Fibroblast of pulmonary artery (primary cell): ENCODE results near the gene CES3.
A peak's percentile ranks its signal among the peaks of the same experiment; 100 is the strongest.

Experiments used
- DNase-seq: peaks from one replicate; pipeline ENCODE4 v3.0.0-alpha.2; 2010; ENCODE audit warnings: low read depth
- H3K4me3 ChIP-seq: replicated peaks from 2 replicates; pipeline ENCODE4 v1.5.1; 2011; ENCODE audit warnings: low read depth, mild to moderate bottlenecking, control low read depth, low read length, moderate library complexity
- TF ChIP-seq, protein P1 (sequence below): IDR thresholded peaks from 2 replicates; pipeline ENCODE4 v1.5.1; 2011; ENCODE audit warnings: mild to moderate bottlenecking, control low read depth, low read length, inconsistent platforms; ENCODE audit errors: missing control alignments

The CES3 gene

GRCh38 chr16:66926171-66926947 is 34.7 kb upstream of the CES3 start:
- no peak for DNase-seq
- no peak overlapping the region for H3K4me3 ChIP-seq
- TF ChIP-seq, protein P1, sequence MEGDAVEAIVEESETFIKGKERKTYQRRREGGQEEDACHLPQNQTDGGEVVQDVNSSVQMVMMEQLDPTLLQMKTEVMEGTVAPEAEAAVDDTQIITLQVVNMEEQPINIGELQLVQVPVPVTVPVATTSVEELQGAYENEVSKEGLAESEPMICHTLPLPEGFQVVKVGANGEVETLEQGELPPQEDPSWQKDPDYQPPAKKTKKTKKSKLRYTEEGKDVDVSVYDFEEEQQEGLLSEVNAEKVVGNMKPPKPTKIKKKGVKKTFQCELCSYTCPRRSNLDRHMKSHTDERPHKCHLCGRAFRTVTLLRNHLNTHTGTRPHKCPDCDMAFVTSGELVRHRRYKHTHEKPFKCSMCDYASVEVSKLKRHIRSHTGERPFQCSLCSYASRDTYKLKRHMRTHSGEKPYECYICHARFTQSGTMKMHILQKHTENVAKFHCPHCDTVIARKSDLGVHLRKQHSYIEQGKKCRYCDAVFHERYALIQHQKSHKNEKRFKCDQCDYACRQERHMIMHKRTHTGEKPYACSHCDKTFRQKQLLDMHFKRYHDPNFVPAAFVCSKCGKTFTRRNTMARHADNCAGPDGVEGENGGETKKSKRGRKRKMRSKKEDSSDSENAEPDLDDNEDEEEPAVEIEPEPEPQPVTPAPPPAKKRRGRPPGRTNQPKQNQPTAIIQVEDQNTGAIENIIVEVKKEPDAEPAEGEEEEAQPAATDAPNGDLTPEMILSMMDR, result no peak

DNA sequence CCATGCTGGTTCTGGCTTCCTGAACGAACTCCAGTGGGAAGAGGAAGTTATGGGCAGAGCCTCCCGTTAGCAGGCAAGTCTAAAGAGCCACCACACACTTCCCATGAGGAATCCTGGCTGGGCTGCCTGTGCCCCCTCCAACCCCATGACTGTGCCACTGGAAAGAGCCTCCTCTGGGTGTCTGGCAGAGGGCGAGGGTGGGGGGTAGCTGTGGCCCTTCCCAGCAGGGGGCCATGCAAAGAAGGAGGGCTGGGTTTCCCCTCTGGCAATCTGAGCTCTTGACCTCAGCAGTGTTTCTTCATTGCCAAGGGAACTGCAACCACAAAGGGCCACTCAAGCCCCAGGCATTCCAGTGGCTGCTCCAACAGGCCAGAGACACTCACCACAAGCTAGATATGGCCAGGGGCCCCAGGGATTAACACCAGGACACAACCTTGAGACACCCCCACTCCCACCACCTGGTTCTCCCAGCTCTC is 34.1 kb upstream of the CES3 start:
- no peak overlapping the region for H3K4me3 ChIP-seq
- DNase-seq, result peak; percentile 83
- TF ChIP-seq, protein P1, result no peak

DNA sequence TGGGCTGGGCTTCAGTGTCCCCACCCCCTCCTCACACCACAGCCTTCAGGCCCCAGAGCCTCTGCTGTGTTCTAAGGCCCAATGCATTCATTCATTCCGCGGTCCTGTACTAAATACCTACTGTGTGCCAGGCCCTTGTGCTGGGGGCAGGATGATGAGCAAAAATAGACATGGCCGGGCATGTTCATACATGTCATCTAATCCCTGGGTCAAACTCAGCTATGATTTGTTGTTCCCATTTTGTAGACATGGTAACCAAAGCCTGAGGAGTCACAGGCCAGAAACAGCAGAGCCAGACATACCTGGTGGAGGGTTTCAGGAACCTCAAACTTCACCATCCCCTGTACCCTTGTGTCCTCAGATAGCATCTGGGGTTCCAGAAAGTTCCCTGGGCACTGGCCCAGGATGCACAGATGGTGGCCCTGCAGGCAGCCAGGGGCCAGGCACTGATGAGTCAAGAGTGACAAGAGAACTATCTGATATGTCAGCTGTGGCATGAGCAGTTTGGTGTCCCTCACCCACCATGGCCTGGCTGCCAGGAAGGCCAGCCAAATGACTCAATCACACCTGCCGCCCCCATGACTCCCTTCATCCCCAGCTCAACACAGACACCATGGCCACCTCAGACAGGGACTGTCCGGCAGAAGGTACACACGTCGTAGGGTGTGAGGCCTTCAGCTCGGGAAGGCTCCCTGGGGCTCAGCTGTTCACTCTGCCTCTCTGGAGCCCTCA is 33.0 kb upstream of the CES3 start:
- H3K4me3 ChIP-seq, result no peak overlapping the region
- TF ChIP-seq, protein P1, result no peak
- DNase-seq, result no peak

GRCh38 chr16:66928702-66929388 is 32.2 kb upstream of the CES3 start:
- TF ChIP-seq, protein P1, result peak; percentile 39
- peak; percentile 25 for DNase-seq
- no peak overlapping the region for H3K4me3 ChIP-seq

DNA sequence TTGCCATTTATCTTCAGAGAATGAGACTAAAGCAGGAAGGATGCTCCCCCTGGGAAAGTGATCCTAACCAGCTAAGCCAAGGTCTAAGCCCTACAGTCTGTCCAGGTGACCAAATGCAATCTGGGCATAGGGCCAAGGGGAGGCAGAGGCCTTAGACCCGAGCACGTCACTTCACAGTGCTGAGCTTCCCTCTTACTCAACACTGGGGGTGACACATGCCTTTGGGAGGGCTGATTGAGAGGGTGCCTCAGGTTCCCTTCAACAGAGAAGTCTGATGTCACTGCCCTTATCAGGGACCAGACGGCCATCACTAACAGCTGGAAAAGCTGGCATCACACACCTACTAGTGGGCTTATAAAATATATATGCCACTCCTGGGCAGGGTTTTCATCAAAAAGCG is 30.9 kb upstream of the CES3 start:
- peak; percentile 74 for DNase-seq
- no peak overlapping the region for H3K4me3 ChIP-seq
- TF ChIP-seq, protein P1, result no peak

- TF ChIP-seq, protein P1, result no peak
These were observed 29.4 kb upstream of the CES3 start for GRCh38 chr16:66931665-66932064.

More at GRCh38 chr16:66931665-66932064, 29.4 kb upstream of the CES3 start:
- DNase-seq, result no peak
- H3K4me3 ChIP-seq, result no peak overlapping the region
